ENCODE results near the gene PPIP5K2.
"Not testable (repeated sequence)": the region's sequence is repeated elsewhere in the genome, so short reads cannot be mapped to it uniquely, and the experiment has no call there.

PPIP5K2 gene

GRCh38 chr5:103126557-103126956 lies 6.5 kb downstream of the PPIP5K2 start:
- no peak for DNase-seq

- DNase-seq = no peak
Measured at GRCh38 chr5:103127292-103127817, 7.3 kb downstream of the PPIP5K2 start.

GRCh38 chr5:103128202-103128601 lies 8.1 kb downstream of the PPIP5K2 start:
- DNase-seq = no peak

GRCh38 chr5:103132684-103133083 lies 12.6 kb downstream of the PPIP5K2 start:
- no peak for DNase-seq

- no peak for DNase-seq
Measured at GRCh38 chr5:103133231-103133630, 13.1 kb downstream of the PPIP5K2 start.

- no peak for DNase-seq
Measured at GRCh38 chr5:103135461-103135860, 15.4 kb downstream of the PPIP5K2 start.

- no peak for DNase-seq
Measured at GRCh38 chr5:103138202-103138690, 18.1 kb downstream of the PPIP5K2 start.

GRCh38 chr5:103139264-103139865 lies 19.3 kb downstream of the PPIP5K2 start:
- DNase-seq = peak; percentile 44 to 71 (median 66)

GRCh38 chr5:103142132-103142531 lies 22.0 kb downstream of the PPIP5K2 start:
- DNase-seq = not testable (repeated sequence)

GRCh38 chr5:103145196-103145595 lies 25.1 kb downstream of the PPIP5K2 start:
- DNase-seq = no peak

- DNase-seq = no peak
Measured at GRCh38 chr5:103148213-103148612, 28.1 kb downstream of the PPIP5K2 start.

- no peak for DNase-seq
Measured at GRCh38 chr5:103151156-103151555, 31.1 kb downstream of the PPIP5K2 start.

- no peak for DNase-seq
Measured at GRCh38 chr5:103166706-103167105, 46.6 kb downstream of the PPIP5K2 start.

GRCh38 chr5:103174147-103174546 lies 54.0 kb downstream of the PPIP5K2 start:
- no peak for DNase-seq

- no peak for DNase-seq
Measured at GRCh38 chr5:103177543-103177942, 57.4 kb downstream of the PPIP5K2 start.

- DNase-seq = no peak
Measured at GRCh38 chr5:103178167-103178566, 58.1 kb downstream of the PPIP5K2 start.

GRCh38 chr5:103186152-103186551 lies 66.1 kb downstream of the PPIP5K2 start:
- DNase-seq = no peak

- DNase-seq = no peak
Measured at GRCh38 chr5:103188436-103188835, 68.3 kb downstream of the PPIP5K2 start.

- DNase-seq = no peak
Measured at GRCh38 chr5:103203226-103203625, 83.1 kb downstream of the PPIP5K2 start.

- DNase-seq = not testable (repeated sequence)
Measured at GRCh38 chr5:103204990-103205389, 84.9 kb downstream of the PPIP5K2 start.

GRCh38 chr5:103205991-103206700 lies 86.0 kb downstream of the PPIP5K2 start:
- no peak for DNase-seq

- DNase-seq = no peak
Measured at GRCh38 chr5:103207011-103207410, 86.9 kb downstream of the PPIP5K2 start.

GRCh38 chr5:103207653-103208052 lies 87.6 kb downstream of the PPIP5K2 start:
- no peak for DNase-seq

- DNase-seq = no peak
Measured at GRCh38 chr5:103208460-103208859, 88.4 kb downstream of the PPIP5K2 start.

Data from activated CD4-positive, CD25-positive, alpha-beta regulatory T cell (primary cell).